Endothelial cell (in vitro differentiated cells): ENCODE data around the gene ARPC5L. TPM values are rescaled to one million over a fixed set of nuclear protein-coding genes. Genes with fewer than 3 reads are reported as not detected.
A peak's percentile ranks its signal among the peaks of the same experiment; 100 is the strongest.

ENCODE experiments used
- DNase-seq: peaks from one replicate; pipeline ENCODE4 v3.0.0; 2021; ENCODE audit warnings: low spot score
- H3K27ac Mint-ChIP-seq: one replicate; pipeline ENCODE4 v1.8.0; 2021; ENCODE audit warnings: mixed read lengths, inconsistent platforms; ENCODE audit not compliant: unreplicated experiment
- H3K27me3 Mint-ChIP-seq: one replicate; pipeline ENCODE4 v1.8.0; 2021; ENCODE audit warnings: mild to moderate bottlenecking, moderate library complexity, mixed read lengths, inconsistent platforms; ENCODE audit not compliant: unreplicated experiment
- H3K36me3 Mint-ChIP-seq: one replicate; pipeline ENCODE4 v1.8.0; 2021; ENCODE audit warnings: mild to moderate bottlenecking, low read depth, mixed read lengths, inconsistent platforms; ENCODE audit not compliant: unreplicated experiment
- H3K4me1 Mint-ChIP-seq: one replicate; pipeline ENCODE4 v1.8.0; 2021; ENCODE audit warnings: mild to moderate bottlenecking, mixed read lengths, inconsistent platforms; ENCODE audit not compliant: unreplicated experiment
- H3K4me3 Mint-ChIP-seq: one replicate; pipeline ENCODE4 v1.8.0; 2021; ENCODE audit warnings: mild to moderate bottlenecking, mixed read lengths, inconsistent platforms; ENCODE audit not compliant: unreplicated experiment
- H3K9me3 Mint-ChIP-seq: one replicate; pipeline ENCODE4 v1.8.0; 2021; ENCODE audit warnings: mixed read lengths, inconsistent platforms; ENCODE audit not compliant: unreplicated experiment
- CTCF ChIP-seq: fragments of 200-600 bp; sonication (generic); IDR thresholded peaks from one replicate; pipeline ENCODE4 v1.5.0; 2021; ENCODE audit warnings: antibody characterized with exemption; ENCODE audit not compliant: unreplicated experiment
- total RNA-seq: library from RNA; stranded (reverse); fragmentation: NEBNext Ultra II Directional; extraction: Animal tissue kit (Norgen Biotek cat#: 25700); gene quantifications from one replicate; pipeline ENCODE4 v1.2.1, GENCODE V29; 2021; ENCODE audit not compliant: unreplicated experiment

ARPC5L gene
- total RNA-seq, 1 donor from 2014 or later: 67.0 TPM

- H3K4me3 Mint-ChIP-seq: peak overlapping the region; percentile 98
Measured at GRCh38 chr9:124869466-124869985, 7.6 kb downstream of the ARPC5L start.

GRCh38 chr9:124869986-124870560, 8.1 kb downstream of the ARPC5L start:
- peaks cover 2% of the 10 kb centered on the region for H3K27me3 Mint-ChIP-seq
- peak overlapping the region; percentile 97 for H3K27ac Mint-ChIP-seq
- TF ChIP-seq CTCF: no peak
- peaks cover 16% of the 10 kb centered on the region for H3K36me3 Mint-ChIP-seq
- peak; percentile 36 for DNase-seq
- peak overlapping the region; percentile 98 for H3K4me3 Mint-ChIP-seq
- H3K9me3 Mint-ChIP-seq: no peaks in the 10 kb centered on the region
- H3K4me1 Mint-ChIP-seq: peaks cover 38% of the 10 kb centered on the region

More at GRCh38 chr9:124869466-124869985, 7.6 kb downstream of the ARPC5L start:
- Mint-ChIP-seq H3K9me3 (no peaks in the 10 kb centered on the region), H3K27ac (peak overlapping the region; percentile 97), H3K4me1 (peaks cover 34% of the 10 kb centered on the region), H3K36me3 (peaks cover 10% of the 10 kb centered on the region), H3K27me3 (peaks cover 2% of the 10 kb centered on the region)
- DNase-seq: peak; percentile 43
- no peak for TF ChIP-seq CTCF

DNA sequence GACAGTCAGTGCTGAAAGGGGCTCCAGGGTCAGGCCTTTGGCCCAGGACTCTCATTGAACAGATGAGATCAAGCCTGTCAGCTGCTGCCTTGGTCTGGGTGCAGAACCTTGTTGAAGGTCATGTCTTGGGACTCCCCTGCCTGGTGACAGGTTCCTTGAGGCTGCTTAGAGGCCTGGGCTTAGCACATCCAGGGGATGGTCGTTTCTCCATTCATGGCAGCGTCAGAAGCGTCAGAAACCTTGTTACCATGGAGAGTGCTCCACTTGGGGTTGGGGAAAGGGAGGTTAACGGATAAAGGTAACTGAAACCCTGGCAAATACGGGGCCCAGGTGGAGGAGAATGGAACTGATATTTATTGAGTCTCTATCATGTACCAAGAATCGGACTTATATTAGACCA, 8.8 kb downstream of the ARPC5L start:
- H3K27ac Mint-ChIP-seq: peak overlapping the region; percentile 67
- peak overlapping the region; percentile 98 for H3K4me3 Mint-ChIP-seq
- peaks cover 21% of the 10 kb centered on the region for H3K36me3 Mint-ChIP-seq
- no peak for TF ChIP-seq CTCF
- no peak for DNase-seq
- peaks cover 2% of the 10 kb centered on the region for H3K27me3 Mint-ChIP-seq
- no peaks in the 10 kb centered on the region for H3K9me3 Mint-ChIP-seq
- H3K4me1 Mint-ChIP-seq: peaks cover 40% of the 10 kb centered on the region

- Mint-ChIP-seq H3K4me1 (peaks cover 40% of the 10 kb centered on the region), H3K4me3 (peak overlapping the region; percentile 98), H3K36me3 (peaks cover 21% of the 10 kb centered on the region), H3K27ac (peak overlapping the region; percentile 58), H3K27me3 (peaks cover 2% of the 10 kb centered on the region), H3K9me3 (no peaks in the 10 kb centered on the region)
- DNase-seq: no peak
- no peak for TF ChIP-seq CTCF
Measured at GRCh38 chr9:124871156-124871561, 9.2 kb downstream of the ARPC5L start.

DNA sequence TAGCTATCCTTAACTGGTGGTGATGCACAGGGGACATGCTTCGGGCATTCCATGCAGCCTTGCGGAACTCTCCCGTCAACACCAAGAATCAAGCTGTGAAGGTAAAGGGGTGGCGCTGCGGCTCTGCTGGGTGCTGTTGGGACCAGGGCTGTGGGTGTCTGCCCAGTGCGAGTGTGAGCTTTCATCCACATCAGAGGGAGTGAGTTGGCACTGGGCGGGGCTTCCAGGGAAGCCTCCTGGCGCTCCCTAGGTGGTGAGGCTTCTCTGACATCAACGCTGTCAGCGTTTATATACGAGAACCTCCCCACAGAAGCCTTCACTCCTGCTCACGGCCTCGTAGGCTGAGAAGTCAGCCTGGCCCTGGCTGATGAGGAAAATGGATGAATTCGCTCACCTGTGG, 11.7 kb downstream of the ARPC5L start:
- H3K27ac Mint-ChIP-seq: no peak overlapping the region
- no peaks in the 10 kb centered on the region for H3K9me3 Mint-ChIP-seq
- TF ChIP-seq CTCF: no peak
- H3K27me3 Mint-ChIP-seq: peaks cover 2% of the 10 kb centered on the region
- no peak overlapping the region for H3K4me3 Mint-ChIP-seq
- peaks cover 29% of the 10 kb centered on the region for H3K36me3 Mint-ChIP-seq
- no peak for DNase-seq
- H3K4me1 Mint-ChIP-seq: peaks cover 35% of the 10 kb centered on the region
